ENCODE measurements around the gene ATP9A. TPM values are rescaled to one million over a fixed set of nuclear protein-coding genes. Genes with fewer than 3 reads are reported as not detected.

ATP9A gene
- total RNA-seq, 1 experiment from 2014 or later, result 16.8 TPM

DNA sequence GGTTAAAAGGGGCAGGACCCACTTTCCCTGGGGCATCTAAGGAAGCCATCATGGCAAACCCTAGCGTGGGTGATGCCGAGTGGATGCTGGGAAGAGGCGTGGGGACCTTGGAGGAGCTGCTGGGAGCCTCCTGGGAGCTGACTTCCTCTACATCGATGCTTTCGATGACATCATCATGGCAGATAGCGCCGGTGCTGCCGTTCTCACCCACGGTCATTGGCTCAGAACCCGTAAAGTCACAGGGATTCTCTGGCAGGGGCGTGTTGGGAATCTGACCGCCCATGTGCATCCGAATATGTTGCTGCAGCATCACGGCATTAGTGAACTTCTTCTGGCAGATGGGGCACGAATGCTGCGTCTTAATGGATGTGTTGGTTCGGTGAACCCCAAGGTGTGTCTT is 22.1 kb upstream of the ATP9A start:
- TF ChIP-seq, protein P1, sequence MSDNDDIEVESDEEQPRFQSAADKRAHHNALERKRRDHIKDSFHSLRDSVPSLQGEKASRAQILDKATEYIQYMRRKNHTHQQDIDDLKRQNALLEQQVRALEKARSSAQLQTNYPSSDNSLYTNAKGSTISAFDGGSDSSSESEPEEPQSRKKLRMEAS (IDR thresholded peaks at IDR 0.05), result no peak
- TF ChIP-seq REST (IDR thresholded peaks at IDR 0.05; ENCODE audit: low read depth) (no peak), EZH2phosphoT487 (IDR thresholded peaks at IDR 0.05; ENCODE audit: borderline replicate concordance) (no peak), ZFX (IDR thresholded peaks at IDR 0.05) (no peak), JUND (IDR thresholded peaks at IDR 0.05) (no peak), SRF (IDR thresholded peaks at IDR 0.05; ENCODE audit: low read depth) (no peak), ZNF274 (IDR thresholded peaks at IDR 0.05; ENCODE audit: low read depth, low read length) (no peak), SP1 (IDR thresholded peaks at IDR 0.05; ENCODE audit: low read depth) (no peak), CBX3 (IDR thresholded peaks at IDR 0.05; ENCODE audit: low read depth) (no peak)
- TF ChIP-seq, protein P2, sequence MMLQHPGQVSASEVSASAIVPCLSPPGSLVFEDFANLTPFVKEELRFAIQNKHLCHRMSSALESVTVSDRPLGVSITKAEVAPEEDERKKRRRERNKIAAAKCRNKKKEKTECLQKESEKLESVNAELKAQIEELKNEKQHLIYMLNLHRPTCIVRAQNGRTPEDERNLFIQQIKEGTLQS (IDR thresholded peaks at IDR 0.05), result no peak
- RAD21 ChIA-PET (ENCODE audit: low non-redundant PET in 1 of 2, low total read pairs in 2 of 2, uncharacterized antibody in 2 of 2, unreplicated experiment in 2 of 2), result no interaction called here
- no peaks in the 10 kb centered on the region for H3K36me3 ChIP-seq (ENCODE audit: control insufficient read depth in 1 of 2, insufficient read depth in 2 of 2, low read length in 2 of 2)
- intact Hi-C loops (cut with micrococcal nuclease), result no loop called here
- H3K27ac ChIP-seq (ENCODE audit: low read depth, low read length), result no peak overlapping the region
- H3K79me2 ChIP-seq (ENCODE audit: insufficient read depth, low read length), result no peaks in the 10 kb centered on the region
- H4K20me1 ChIP-seq (ENCODE audit: insufficient read depth), result no peaks in the 10 kb centered on the region
- H2AFZ ChIP-seq (ENCODE audit: low read depth, low read length, poor library complexity, severe bottlenecking), result no peak overlapping the region
- no peak overlapping the region for H3K9ac ChIP-seq (ENCODE audit: low read length)
- DNase-seq (ENCODE audit: low read depth, low spot score) (no peak), ATAC-seq (no peak)
- CTCF ChIA-PET, result no interaction called here
- no peaks in the 10 kb centered on the region for H3K9me2 ChIP-seq (ENCODE audit: insufficient read depth)
- no peak overlapping the region for H3K4me2 ChIP-seq (ENCODE audit: low read length)
- POLR2A ChIA-PET, result no interaction called here
- no peaks in the 10 kb centered on the region for H3K4me1 ChIP-seq (ENCODE audit: control insufficient read depth in 1 of 2, insufficient read depth in 2 of 2, low read length in 2 of 2)
- no peaks in the 10 kb centered on the region for H3K9me3 ChIP-seq (ENCODE audit: control insufficient read depth in 1 of 2, insufficient read depth in 1 of 2, low read depth in 1 of 2, low read length in 2 of 2)
- no TSS peak for BruUV-seq (replicated peaks)
- H3K27me3 ChIP-seq (ENCODE audit: insufficient read depth, low read length), result no peaks in the 10 kb centered on the region
- no peak overlapping the region for H3K4me3 ChIP-seq (replicated peaks in 1 of 2; ENCODE audit: low read depth in 1 of 2, low read length in 2 of 2)

Measured in HCT116 (cell line).